K562 (cell line): ENCODE results near the gene ARHGDIA. TPM values are rescaled to one million over a fixed set of nuclear protein-coding genes. Genes with fewer than 3 reads are reported as not detected.
A peak's percentile ranks its signal among the peaks of the same experiment; 100 is the strongest.

Experiments
- EP400 ChIP-seq: fragments of 450-650 bp; IDR thresholded peaks from 2 replicates; pipeline ENCODE4 v1.6.1; 2017; ENCODE audit warnings: antibody characterized with exemption, mild to moderate bottlenecking, moderate library complexity
- GATA2 ChIP-seq: sonication (generic); formaldehyde crosslinking; IDR thresholded peaks from 2 replicates; pipeline ENCODE4 v1.4.0; 2020; ENCODE audit warnings: mild to moderate bottlenecking, missing genetic modification reagents
- MBD2 ChIP-seq: sonication (generic); IDR thresholded peaks from 2 replicates; pipeline ENCODE4 v1.6.1; 2016; ENCODE audit warnings: low read depth, borderline replicate concordance
- MIER1 ChIP-seq: fragments of 450-650 bp; IDR thresholded peaks from 2 replicates; pipeline ENCODE4 v1.6.1; 2016; ENCODE audit warnings: antibody characterized with exemption, mild to moderate bottlenecking, low read depth
- RFX1 ChIP-seq: fragments of 450-650 bp; IDR thresholded peaks from 2 replicates; pipeline ENCODE4 v1.6.1; 2016; ENCODE audit warnings: mild to moderate bottlenecking, moderate library complexity
- SIN3A ChIP-seq, 2 experiments: fragments of 150-350 bp in 1 of 2; IDR thresholded peaks; 2 replicates each; pipeline ENCODE4 v1.6.1; 2011 to 2016; ENCODE audit warnings: borderline replicate concordance in 2 of 2, low read depth in 2 of 2, low read length in 2 of 2, mild to moderate bottlenecking in 2 of 2, moderate library complexity in 2 of 2; ENCODE audit not compliant: control insufficient read depth in 1 of 2
- SMARCC2 ChIP-seq: fragments of 450-650 bp; IDR thresholded peaks from 2 replicates; pipeline ENCODE4 v1.6.1; 2017; ENCODE audit warnings: antibody characterized with exemption, moderate library complexity, mild to moderate bottlenecking, low read depth
- SP2 ChIP-seq: IDR thresholded peaks from 2 replicates; pipeline ENCODE4 v1.6.1; 2011; ENCODE audit warnings: mild to moderate bottlenecking, low read depth, low read length, moderate library complexity; ENCODE audit not compliant: poor library complexity, severe bottlenecking; ENCODE audit errors: extremely low read depth
- SUPT5H ChIP-seq: fragments of 450-650 bp; IDR thresholded peaks from 2 replicates; pipeline ENCODE4 v1.6.1; 2016
- ZEB2 ChIP-seq: fragments of 450-650 bp; IDR thresholded peaks from 2 replicates; pipeline ENCODE4 v1.6.1; 2016
- ZFP30 ChIP-seq: fragments of 250-450 bp; sonication (Bioruptor Pico); IDR thresholded peaks from 2 replicates; pipeline ENCODE4 v1.8.0; 2022; ENCODE audit warnings: moderate library complexity, mild to moderate bottlenecking, inconsistent platforms, borderline replicate concordance
- ZNF354B ChIP-seq: fragments of 250-450 bp; sonication (Bioruptor Pico); IDR thresholded peaks from 2 replicates; pipeline ENCODE4 v1.4.0; 2020
- ZNF586 ChIP-seq: fragments of 450-650 bp; formaldehyde crosslinking; conservative IDR thresholded peaks from 2 replicates; pipeline ENCODE4 v1.4.0; 2020; ENCODE audit warnings: mild to moderate bottlenecking, moderate library complexity
- ZNF699 ChIP-seq: fragments of 250-450 bp; sonication (Bioruptor Pico); IDR thresholded peaks from 2 replicates; pipeline ENCODE4 v1.8.0; 2021; ENCODE audit warnings: mild to moderate bottlenecking, moderate library complexity; ENCODE audit not compliant: insufficient replicate concordance
- ZNF76 ChIP-seq: fragments of 250-450 bp; sonication (Bioruptor Pico); IDR thresholded peaks from 2 replicates; pipeline ENCODE4 v1.4.0; 2020; ENCODE audit warnings: mild to moderate bottlenecking, moderate library complexity, borderline replicate concordance
- polyA plus RNA-seq, 8 experiments: library from polyadenylated mRNA; depleted of rRNA in 4 of 8; stranded (reverse) in 5 of 8; unstranded in 3 of 8; fragments of >200 nt; fragmentation: Nextera tagmentation in 2 of 8; fragmentation: Illumina TruSeq in 1 of 8; extraction: Ambion mirVana in 2 of 8; extraction: Trizol in 1 of 8; gene quantifications; 2 replicates each; pipeline versions ENCODE4 v1.2.1 to v1.2.3, GENCODE V29; 2011 to 2014; ENCODE audit warnings: inconsistent platforms in 1 of 8, missing spikeins in 1 of 8
- total RNA-seq, 7 experiments: library from RNA; depleted of rRNA in 6 of 7; stranded (reverse); fragments of >200 nt in 6 of 7; fragmentation: Illumina TruSeq in 2 of 7; extraction: Trizol in 2 of 7; gene quantifications; 2 replicates each; pipeline versions ENCODE4 v1.2.1 to v1.2.3, GENCODE V29; 2011 to 2021; ENCODE audit warnings: low replicate concordance in 1 of 7
- TF ChIP-seq, protein P1 (sequence below): sonication (generic); formaldehyde crosslinking; IDR thresholded peaks from 2 replicates; pipeline ENCODE4 v1.8.0; 2022; ENCODE audit warnings: mild to moderate bottlenecking, missing genetic modification reagents
- TF ChIP-seq, protein P2 (sequence below): fragments of 200-800 bp; sonication (Bioruptor generic); IDR thresholded peaks from 2 replicates; pipeline ENCODE4 v1.6.1; 2017; ENCODE audit warnings: missing genetic modification characterization, missing compliant biosample characterization
- TF ChIP-seq, protein P3 (sequence below): IDR thresholded peaks from 2 replicates; pipeline ENCODE4 v1.6.1; 2011; ENCODE audit not compliant: insufficient read length; ENCODE audit errors: extremely low read depth
- TF ChIP-seq, protein P4 (sequence below): fragments of 250-450 bp; sonication (Bioruptor Pico); IDR thresholded peaks from 2 replicates; pipeline ENCODE4 v1.5.0; 2020; ENCODE audit warnings: mild to moderate bottlenecking, borderline replicate concordance

ARHGDIA gene
- total and polyA plus RNA-seq, 9 of the 15 experiments (the other 6 are each of a cell fraction or from before 2014, with no cell fraction given): 9.6 to 340 (median 97.6) TPM

DNA sequence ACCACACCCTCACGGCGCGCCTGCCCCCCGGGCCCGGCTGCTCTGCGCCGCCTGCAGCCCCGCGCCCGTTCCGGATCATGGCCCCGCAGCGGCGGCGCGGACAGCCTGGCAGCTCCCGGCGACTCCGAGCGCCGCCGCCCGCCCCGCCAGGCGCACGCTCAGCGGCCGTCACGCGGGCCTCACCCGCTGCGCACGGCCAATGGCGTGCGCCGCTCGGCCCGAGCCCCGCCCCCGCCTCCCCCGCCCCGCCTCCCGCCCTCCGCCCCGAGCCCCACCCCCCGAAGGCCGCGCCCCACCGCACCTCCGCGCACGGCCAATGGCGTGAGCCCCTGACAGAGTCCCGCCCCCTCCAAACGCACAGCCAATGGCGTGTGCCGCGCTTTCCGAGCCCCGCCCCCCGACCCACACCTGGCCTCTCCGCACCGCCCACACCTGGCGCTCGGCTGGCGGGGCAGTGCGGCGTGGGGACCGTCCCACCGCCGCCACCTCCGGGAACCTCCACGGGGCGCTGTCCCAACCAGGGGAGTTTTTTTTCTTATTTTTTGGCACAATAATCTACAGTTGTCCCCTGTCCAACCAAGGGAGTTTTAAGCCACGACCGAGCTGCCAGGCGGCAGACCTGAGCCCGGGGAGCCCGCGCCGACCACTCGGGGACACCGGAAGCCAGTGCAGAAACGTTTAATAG is 40.3 kb upstream of the ARHGDIA start, which contains the start of gene PCYT2 (continued):
- TF ChIP-seq, protein P1, sequence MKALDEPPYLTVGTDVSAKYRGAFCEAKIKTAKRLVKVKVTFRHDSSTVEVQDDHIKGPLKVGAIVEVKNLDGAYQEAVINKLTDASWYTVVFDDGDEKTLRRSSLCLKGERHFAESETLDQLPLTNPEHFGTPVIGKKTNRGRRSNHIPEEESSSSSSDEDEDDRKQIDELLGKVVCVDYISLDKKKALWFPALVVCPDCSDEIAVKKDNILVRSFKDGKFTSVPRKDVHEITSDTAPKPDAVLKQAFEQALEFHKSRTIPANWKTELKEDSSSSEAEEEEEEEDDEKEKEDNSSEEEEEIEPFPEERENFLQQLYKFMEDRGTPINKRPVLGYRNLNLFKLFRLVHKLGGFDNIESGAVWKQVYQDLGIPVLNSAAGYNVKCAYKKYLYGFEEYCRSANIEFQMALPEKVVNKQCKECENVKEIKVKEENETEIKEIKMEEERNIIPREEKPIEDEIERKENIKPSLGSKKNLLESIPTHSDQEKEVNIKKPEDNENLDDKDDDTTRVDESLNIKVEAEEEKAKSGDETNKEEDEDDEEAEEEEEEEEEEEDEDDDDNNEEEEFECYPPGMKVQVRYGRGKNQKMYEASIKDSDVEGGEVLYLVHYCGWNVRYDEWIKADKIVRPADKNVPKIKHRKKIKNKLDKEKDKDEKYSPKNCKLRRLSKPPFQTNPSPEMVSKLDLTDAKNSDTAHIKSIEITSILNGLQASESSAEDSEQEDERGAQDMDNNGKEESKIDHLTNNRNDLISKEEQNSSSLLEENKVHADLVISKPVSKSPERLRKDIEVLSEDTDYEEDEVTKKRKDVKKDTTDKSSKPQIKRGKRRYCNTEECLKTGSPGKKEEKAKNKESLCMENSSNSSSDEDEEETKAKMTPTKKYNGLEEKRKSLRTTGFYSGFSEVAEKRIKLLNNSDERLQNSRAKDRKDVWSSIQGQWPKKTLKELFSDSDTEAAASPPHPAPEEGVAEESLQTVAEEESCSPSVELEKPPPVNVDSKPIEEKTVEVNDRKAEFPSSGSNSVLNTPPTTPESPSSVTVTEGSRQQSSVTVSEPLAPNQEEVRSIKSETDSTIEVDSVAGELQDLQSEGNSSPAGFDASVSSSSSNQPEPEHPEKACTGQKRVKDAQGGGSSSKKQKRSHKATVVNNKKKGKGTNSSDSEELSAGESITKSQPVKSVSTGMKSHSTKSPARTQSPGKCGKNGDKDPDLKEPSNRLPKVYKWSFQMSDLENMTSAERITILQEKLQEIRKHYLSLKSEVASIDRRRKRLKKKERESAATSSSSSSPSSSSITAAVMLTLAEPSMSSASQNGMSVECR (CRISPR knock-in tag): 0 out of 2 replicates have a peak, but pooled peaks have one; percentile 35
- peak in 1 of 2 experiments; percentile 65; a peak in 1 of 4 replicates for TF ChIP-seq SIN3A (IDR thresholded peaks at IDR 0.05; ENCODE audit: borderline replicate concordance in 2 of 2, control insufficient read depth in 1 of 2, low read depth in 2 of 2, low read length in 2 of 2)
- peak; percentile 31 for TF ChIP-seq SP2
- TF ChIP-seq MIER1: no peak
- TF ChIP-seq SMARCC2: no peak
- no peak for TF ChIP-seq GATA2 (CRISPR knock-in tag)
- no peak for TF ChIP-seq ZFP30 (CRISPR knock-in tag)
- TF ChIP-seq SUPT5H: peak; percentile 44; the same call in 1 of the 2 replicates
- no peak for TF ChIP-seq ZNF586 (CRISPR knock-in tag)
- TF ChIP-seq ZEB2: peak; percentile 73
- no peak for TF ChIP-seq RFX1
- no peak for TF ChIP-seq ZNF699 (CRISPR knock-in tag)
- TF ChIP-seq, protein P2, sequence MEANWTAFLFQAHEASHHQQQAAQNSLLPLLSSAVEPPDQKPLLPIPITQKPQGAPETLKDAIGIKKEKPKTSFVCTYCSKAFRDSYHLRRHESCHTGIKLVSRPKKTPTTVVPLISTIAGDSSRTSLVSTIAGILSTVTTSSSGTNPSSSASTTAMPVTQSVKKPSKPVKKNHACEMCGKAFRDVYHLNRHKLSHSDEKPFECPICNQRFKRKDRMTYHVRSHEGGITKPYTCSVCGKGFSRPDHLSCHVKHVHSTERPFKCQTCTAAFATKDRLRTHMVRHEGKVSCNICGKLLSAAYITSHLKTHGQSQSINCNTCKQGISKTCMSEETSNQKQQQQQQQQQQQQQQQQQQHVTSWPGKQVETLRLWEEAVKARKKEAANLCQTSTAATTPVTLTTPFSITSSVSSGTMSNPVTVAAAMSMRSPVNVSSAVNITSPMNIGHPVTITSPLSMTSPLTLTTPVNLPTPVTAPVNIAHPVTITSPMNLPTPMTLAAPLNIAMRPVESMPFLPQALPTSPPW (CRISPR knock-in tag): peak; percentile 97
- TF ChIP-seq, protein P3, sequence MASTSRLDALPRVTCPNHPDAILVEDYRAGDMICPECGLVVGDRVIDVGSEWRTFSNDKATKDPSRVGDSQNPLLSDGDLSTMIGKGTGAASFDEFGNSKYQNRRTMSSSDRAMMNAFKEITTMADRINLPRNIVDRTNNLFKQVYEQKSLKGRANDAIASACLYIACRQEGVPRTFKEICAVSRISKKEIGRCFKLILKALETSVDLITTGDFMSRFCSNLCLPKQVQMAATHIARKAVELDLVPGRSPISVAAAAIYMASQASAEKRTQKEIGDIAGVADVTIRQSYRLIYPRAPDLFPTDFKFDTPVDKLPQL: no peak
- no peak for TF ChIP-seq ZNF76
- TF ChIP-seq, protein P4, sequence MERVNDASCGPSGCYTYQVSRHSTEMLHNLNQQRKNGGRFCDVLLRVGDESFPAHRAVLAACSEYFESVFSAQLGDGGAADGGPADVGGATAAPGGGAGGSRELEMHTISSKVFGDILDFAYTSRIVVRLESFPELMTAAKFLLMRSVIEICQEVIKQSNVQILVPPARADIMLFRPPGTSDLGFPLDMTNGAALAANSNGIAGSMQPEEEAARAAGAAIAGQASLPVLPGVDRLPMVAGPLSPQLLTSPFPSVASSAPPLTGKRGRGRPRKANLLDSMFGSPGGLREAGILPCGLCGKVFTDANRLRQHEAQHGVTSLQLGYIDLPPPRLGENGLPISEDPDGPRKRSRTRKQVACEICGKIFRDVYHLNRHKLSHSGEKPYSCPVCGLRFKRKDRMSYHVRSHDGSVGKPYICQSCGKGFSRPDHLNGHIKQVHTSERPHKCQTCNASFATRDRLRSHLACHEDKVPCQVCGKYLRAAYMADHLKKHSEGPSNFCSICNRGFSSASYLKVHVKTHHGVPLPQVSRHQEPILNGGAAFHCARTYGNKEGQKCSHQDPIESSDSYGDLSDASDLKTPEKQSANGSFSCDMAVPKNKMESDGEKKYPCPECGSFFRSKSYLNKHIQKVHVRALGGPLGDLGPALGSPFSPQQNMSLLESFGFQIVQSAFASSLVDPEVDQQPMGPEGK (CRISPR knock-in tag): no peak
- peak; percentile 44; the same call in 1 of the 2 replicates for TF ChIP-seq MBD2
- TF ChIP-seq ZNF354B: no peak
- TF ChIP-seq EP400: no peak
